DOHH2 (cell line): ENCODE data around the gene OR2S2.
"Not testable (repeated sequence)": the region's sequence is repeated elsewhere in the genome, so short reads cannot be mapped to it uniquely, and the experiment has no call there.

Source experiments
- H3F3A ChIP-seq: fragments of 200-600 bp; sonication (generic), shearing (Covaris generic); 2 replicates; pipeline ENCODE4 v1.6.0; 2016; ENCODE audit warnings: antibody characterized with exemption, mild to moderate bottlenecking; ENCODE audit not compliant: control insufficient read depth, insufficient read depth
- H3K27ac ChIP-seq: fragments of 200-600 bp; sonication (generic); 2 replicates; pipeline ENCODE4 v1.5.1; 2014; ENCODE audit warnings: low read depth, mild to moderate bottlenecking, low read length, moderate library complexity
- H3K27me3 ChIP-seq: fragments of 200-600 bp; sonication (generic); 2 replicates; pipeline ENCODE4 v1.6.1; 2014; ENCODE audit warnings: mild to moderate bottlenecking, low read length, mixed read lengths; ENCODE audit not compliant: control insufficient read depth
- H3K36me3 ChIP-seq: fragments of 200-600 bp; sonication (generic); 2 replicates; pipeline ENCODE4 v1.6.1; 2014; ENCODE audit warnings: mild to moderate bottlenecking, low read length, moderate library complexity, mixed read lengths; ENCODE audit not compliant: control insufficient read depth
- H3K4me1 ChIP-seq: fragments of 200-600 bp; sonication (generic); 2 replicates; pipeline ENCODE4 v1.6.1; 2014; ENCODE audit warnings: mild to moderate bottlenecking, low read length, mixed read lengths; ENCODE audit not compliant: control insufficient read depth
- H3K4me2 ChIP-seq: fragments of 200-600 bp; sonication (generic); 2 replicates; pipeline ENCODE4 v1.6.0; 2014; ENCODE audit warnings: mild to moderate bottlenecking, low read length, moderate library complexity
- H3K4me3 ChIP-seq: fragments of 200-600 bp; sonication (generic); 2 replicates; pipeline ENCODE4 v1.5.1; 2014; ENCODE audit warnings: mild to moderate bottlenecking, low read length, mixed read lengths
- H3K79me2 ChIP-seq: fragments of 200-600 bp; sonication (generic); 2 replicates; pipeline ENCODE4 v1.6.1; 2014; ENCODE audit warnings: mild to moderate bottlenecking, low read length, mixed read lengths; ENCODE audit not compliant: control insufficient read depth
- H3K9me2 ChIP-seq: fragments of 200-600 bp; sonication (generic); replicated peaks from 2 replicates; pipeline ENCODE4 v1.6.1; 2014; ENCODE audit warnings: mild to moderate bottlenecking, low read length, mixed read lengths; ENCODE audit not compliant: control insufficient read depth
- H3K9me3 ChIP-seq: fragments of 200-600 bp; sonication (generic); 2 replicates; pipeline ENCODE4 v1.6.1; 2014; ENCODE audit warnings: antibody characterized with exemption, low read length, mixed read lengths; ENCODE audit not compliant: control insufficient read depth, insufficient read depth
- H4K20me1 ChIP-seq: fragments of 200-600 bp; sonication (generic); 2 replicates; pipeline ENCODE4 v1.6.0; 2014; ENCODE audit warnings: low read depth, mild to moderate bottlenecking, antibody characterized with exemption, low read length, moderate library complexity; ENCODE audit not compliant: control insufficient read depth, insufficient read depth
- EZH2phosphoT487 ChIP-seq: fragments of 200-600 bp; sonication (generic); IDR thresholded peaks from 2 replicates; pipeline ENCODE4 v1.6.1; 2017; ENCODE audit warnings: borderline replicate concordance, mild to moderate bottlenecking, antibody characterized with exemption, low read length, moderate library complexity, mixed read lengths
- TF ChIP-seq, protein P1 (sequence below): fragments of 200-600 bp; sonication (generic); IDR thresholded peaks from one replicate; pipeline ENCODE4 v1.5.1; 2014; ENCODE audit warnings: antibody characterized with exemption, mild to moderate bottlenecking, low read depth, low read length; ENCODE audit not compliant: poor library complexity, severe bottlenecking

The OR2S2 gene

DNA sequence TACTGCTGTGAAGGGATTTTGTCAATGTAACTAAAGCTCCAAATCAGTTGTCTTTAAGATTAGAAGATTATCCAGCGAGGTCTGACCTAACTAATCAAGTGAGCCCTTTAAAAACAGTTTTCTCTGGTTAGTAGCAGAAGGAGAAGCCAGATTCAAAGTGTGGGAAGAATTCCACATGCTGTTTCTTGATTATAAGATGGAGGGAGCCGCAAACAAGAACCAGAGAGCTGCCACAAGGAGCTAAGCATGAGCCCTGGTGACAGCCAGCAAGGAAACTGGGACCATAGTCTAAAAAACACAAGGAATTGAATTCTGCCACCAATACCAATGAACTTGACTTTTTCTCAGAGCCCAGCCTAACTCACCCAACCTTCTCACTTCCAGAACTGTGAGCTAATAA is 37.0 kb upstream of the OR2S2 start:
- TF ChIP-seq, protein P1, sequence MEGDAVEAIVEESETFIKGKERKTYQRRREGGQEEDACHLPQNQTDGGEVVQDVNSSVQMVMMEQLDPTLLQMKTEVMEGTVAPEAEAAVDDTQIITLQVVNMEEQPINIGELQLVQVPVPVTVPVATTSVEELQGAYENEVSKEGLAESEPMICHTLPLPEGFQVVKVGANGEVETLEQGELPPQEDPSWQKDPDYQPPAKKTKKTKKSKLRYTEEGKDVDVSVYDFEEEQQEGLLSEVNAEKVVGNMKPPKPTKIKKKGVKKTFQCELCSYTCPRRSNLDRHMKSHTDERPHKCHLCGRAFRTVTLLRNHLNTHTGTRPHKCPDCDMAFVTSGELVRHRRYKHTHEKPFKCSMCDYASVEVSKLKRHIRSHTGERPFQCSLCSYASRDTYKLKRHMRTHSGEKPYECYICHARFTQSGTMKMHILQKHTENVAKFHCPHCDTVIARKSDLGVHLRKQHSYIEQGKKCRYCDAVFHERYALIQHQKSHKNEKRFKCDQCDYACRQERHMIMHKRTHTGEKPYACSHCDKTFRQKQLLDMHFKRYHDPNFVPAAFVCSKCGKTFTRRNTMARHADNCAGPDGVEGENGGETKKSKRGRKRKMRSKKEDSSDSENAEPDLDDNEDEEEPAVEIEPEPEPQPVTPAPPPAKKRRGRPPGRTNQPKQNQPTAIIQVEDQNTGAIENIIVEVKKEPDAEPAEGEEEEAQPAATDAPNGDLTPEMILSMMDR: no peak
- no peak for TF ChIP-seq EZH2phosphoT487
- Histone ChIP-seq H3K4me2 (no peak overlapping the region), H3K36me3 (no peaks in the 10 kb centered on the region), H3K27ac (no peak overlapping the region), H3K4me3 (no peak overlapping the region), H3F3A (no peaks in the 10 kb centered on the region), H3K9me2 (no peaks in the 10 kb centered on the region), H3K4me1 (no peaks in the 10 kb centered on the region), H4K20me1 (no peaks in the 10 kb centered on the region), H3K27me3 (peaks cover 27% of the 10 kb centered on the region), H3K9me3 (no peaks in the 10 kb centered on the region), H3K79me2 (no peaks in the 10 kb centered on the region)

DNA sequence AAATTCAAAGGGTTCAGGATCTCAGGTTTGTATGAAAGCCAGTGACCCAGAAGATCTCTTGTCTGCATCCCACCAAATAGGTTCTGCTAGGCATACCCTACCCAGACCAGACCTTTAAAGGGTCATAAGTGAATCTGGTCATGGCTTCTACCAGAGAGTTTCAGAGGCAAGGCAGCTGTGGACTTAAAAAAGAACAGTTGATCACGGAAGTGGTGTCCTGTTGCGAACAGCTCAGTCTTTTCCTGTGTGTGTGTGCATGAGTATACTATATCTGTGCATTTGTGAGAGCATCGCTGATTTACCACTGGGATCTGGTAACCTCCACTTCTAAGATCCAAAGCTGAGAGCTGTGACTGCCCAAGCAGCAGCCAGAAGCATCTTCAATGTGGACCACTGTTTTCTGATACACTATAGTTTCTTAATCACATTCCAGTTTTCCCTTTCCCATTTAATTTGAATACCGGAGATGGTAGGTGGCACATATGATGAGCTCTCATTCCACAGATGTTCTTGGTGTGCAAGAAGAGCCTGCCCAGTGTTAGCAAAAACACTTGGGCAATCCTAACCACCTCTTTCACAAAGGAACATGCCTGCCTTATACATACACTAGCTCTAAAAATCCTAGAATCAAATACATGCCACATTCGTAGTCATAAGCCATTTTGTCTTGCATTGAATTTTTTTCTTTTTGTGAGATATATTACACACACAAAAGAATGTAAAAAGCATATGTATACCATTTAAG is 36.2 kb upstream of the OR2S2 start:
- no peaks in the 10 kb centered on the region for H4K20me1 ChIP-seq
- peaks cover 28% of the 10 kb centered on the region for H3K27me3 ChIP-seq
- no peaks in the 10 kb centered on the region for H3F3A ChIP-seq
- no peak for TF ChIP-seq EZH2phosphoT487
- TF ChIP-seq, protein P1: no peak
- H3K4me3 ChIP-seq: no peak overlapping the region
- no peaks in the 10 kb centered on the region for H3K9me3 ChIP-seq
- H3K36me3 ChIP-seq: no peaks in the 10 kb centered on the region
- no peaks in the 10 kb centered on the region for H3K79me2 ChIP-seq
- H3K27ac ChIP-seq: no peak overlapping the region
- H3K4me2 ChIP-seq: no peak overlapping the region
- H3K4me1 ChIP-seq: no peaks in the 10 kb centered on the region
- no peaks in the 10 kb centered on the region for H3K9me2 ChIP-seq

DNA sequence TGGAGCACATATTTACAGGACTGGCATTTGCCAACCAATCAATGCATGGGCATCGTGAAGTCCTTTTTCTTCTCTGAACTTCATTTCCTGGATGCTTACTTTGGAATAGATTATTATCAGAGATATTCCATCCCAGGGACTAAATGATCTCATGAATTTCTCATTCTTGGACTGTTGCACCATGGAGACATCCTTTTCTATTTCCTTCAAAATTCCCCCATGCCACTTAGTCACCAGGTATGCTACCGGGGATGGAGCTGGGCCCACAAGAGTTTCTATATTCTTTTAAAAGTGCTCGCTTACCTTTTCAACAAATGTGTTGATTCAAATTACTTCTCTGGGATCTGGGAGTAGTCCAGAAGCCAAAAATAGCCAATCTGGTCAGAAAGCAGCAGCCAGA is 35.2 kb upstream of the OR2S2 start:
- not testable (repeated sequence) for H3K4me2 ChIP-seq, H3K9me3 ChIP-seq, H3F3A ChIP-seq, H3K4me3 ChIP-seq, H3K9me2 ChIP-seq, H3K4me1 ChIP-seq, H4K20me1 ChIP-seq, H3K27ac ChIP-seq, H3K36me3 ChIP-seq, H3K79me2 ChIP-seq
- H3K27me3 ChIP-seq: peaks cover 30% of the 10 kb centered on the region

DNA sequence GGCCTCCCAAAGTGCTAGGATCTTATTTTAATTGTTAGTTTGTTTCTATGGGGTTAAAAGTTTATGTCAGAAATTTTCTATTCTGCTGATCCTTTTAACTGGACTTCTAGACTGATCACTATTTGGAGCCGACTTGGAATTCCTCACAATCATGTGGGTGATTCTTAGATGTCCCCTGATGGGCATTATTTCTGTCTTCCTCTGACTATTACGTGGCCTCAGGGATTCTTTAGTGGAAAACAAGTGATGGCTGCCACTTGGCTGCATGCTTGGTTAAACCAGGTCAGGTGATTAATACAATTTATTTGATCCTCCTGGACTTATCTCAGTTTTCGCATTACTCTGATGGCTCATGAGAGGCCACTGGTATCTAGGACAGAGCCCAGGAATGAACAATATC is 32.2 kb upstream of the OR2S2 start:
- Histone ChIP-seq H3K9me2 (no peaks in the 10 kb centered on the region), H3K36me3 (no peaks in the 10 kb centered on the region), H3K27me3 (peaks cover 22% of the 10 kb centered on the region), H3K4me3 (no peak overlapping the region), H3K4me1 (no peaks in the 10 kb centered on the region), H3K4me2 (no peak overlapping the region), H3K9me3 (no peaks in the 10 kb centered on the region), H4K20me1 (no peaks in the 10 kb centered on the region), H3K79me2 (no peaks in the 10 kb centered on the region), H3K27ac (no peak overlapping the region), H3F3A (no peaks in the 10 kb centered on the region)
- no peak for TF ChIP-seq EZH2phosphoT487
- TF ChIP-seq, protein P1: no peak
